SK-N-SH (cell line): ENCODE measurements around the gene NFIX. TPM values are rescaled to one million over a fixed set of nuclear protein-coding genes. Genes with fewer than 3 reads are reported as not detected.

Experiments
- CTCF ChIA-PET: fragments of 300-600, 350-600 bp; formaldehyde crosslinking; extraction: SDS; loops from one replicate; lab custom pipeline; 2021; lab: Yijun Ruan, JAX
- POLR2A ChIA-PET: fragments of 350-600 bp; sonication (Branson Sonifier 250); formaldehyde crosslinking; extraction: SDS; loops from one replicate; lab custom pipeline; 2020; ENCODE audit warnings: antibody characterized with exemption, inconsistent platforms; lab: Yijun Ruan, JAX
- DNase-seq: peaks from one replicate; pipeline ENCODE4 v3.0.0; 2012
- H2AFZ ChIP-seq: fragments of 200-600 bp; sonication (generic); 2 replicates; pipeline ENCODE4 v1.8.1; 2016; ENCODE audit warnings: antibody characterized with exemption, mild to moderate bottlenecking, low read depth
- H3F3A ChIP-seq: fragments of 200-600 bp; sonication (generic); replicated peaks from 2 replicates; pipeline ENCODE3; 2016; ENCODE audit warnings: antibody characterized with exemption, mild to moderate bottlenecking; ENCODE audit not compliant: insufficient read depth
- H3K27ac ChIP-seq, 2 experiments: fragments of 200-500 bp in 1 of 2; fragments of 200-600 bp in 1 of 2; sonication (Bioruptor generic) in 1 of 2; sonication (generic), shearing (Covaris generic) in 1 of 2; 2 replicates each; pipeline versions ENCODE4 v1.5.1 to v1.6.1; 2014 to 2016; ENCODE audit warnings: low read depth in 2 of 2, inconsistent platforms in 1 of 2, low read length in 1 of 2, mild to moderate bottlenecking in 1 of 2, mixed read lengths in 1 of 2
- H3K27me3 ChIP-seq: fragments of 200-600 bp; sonication (generic), shearing (Covaris generic); 2 replicates; pipeline ENCODE4 v1.6.1; 2016; ENCODE audit warnings: mixed run types; ENCODE audit not compliant: insufficient read depth
- H3K36me3 ChIP-seq, 2 experiments: fragments of 200-500 bp in 1 of 2; fragments of 200-600 bp in 1 of 2; sonication (Bioruptor generic) in 1 of 2; sonication (generic) in 1 of 2; replicated peaks in 1 of 2; 2 replicates each; pipeline versions ENCODE3 to v1.5.1; 2014 to 2016; ENCODE audit warnings: low read length in 1 of 2, mild to moderate bottlenecking in 1 of 2; ENCODE audit not compliant: insufficient read depth in 2 of 2, control insufficient read depth in 1 of 2
- H3K4me1 ChIP-seq, 2 experiments: fragments of 200-500 bp in 1 of 2; fragments of 200-600 bp in 1 of 2; sonication (Bioruptor generic) in 1 of 2; sonication (generic), shearing (Covaris generic) in 1 of 2; 2 replicates each; pipeline versions ENCODE4 v1.5.1 to v1.6.1; 2014 to 2016; ENCODE audit warnings: low read depth in 1 of 2, low read length in 1 of 2, mixed run types in 1 of 2; ENCODE audit not compliant: insufficient read depth in 2 of 2, control insufficient read depth in 1 of 2
- H3K4me2 ChIP-seq: fragments of 200-600 bp; sonication (generic), shearing (Covaris generic); 2 replicates; pipeline ENCODE4 v1.6.1; 2017; ENCODE audit warnings: mixed run types
- H3K4me3 ChIP-seq, 2 experiments: fragments of 200-500 bp in 1 of 2; fragments of 200-600 bp in 1 of 2; sonication (Bioruptor generic) in 1 of 2; sonication (generic), shearing (Covaris generic) in 1 of 2; 2 replicates each; pipeline versions ENCODE4 v1.5.1 to v1.8.1; 2014 to 2016; ENCODE audit warnings: low read depth in 2 of 2, inconsistent platforms in 1 of 2, low read length in 1 of 2, mild to moderate bottlenecking in 1 of 2, mixed read lengths in 1 of 2, moderate library complexity in 1 of 2
- H3K79me2 ChIP-seq: fragments of 200-600 bp; sonication (generic); 2 replicates; pipeline ENCODE4 v1.8.1; 2017; ENCODE audit warnings: mild to moderate bottlenecking; ENCODE audit not compliant: insufficient read depth
- H3K9ac ChIP-seq: fragments of 200-600 bp; sonication (generic); 2 replicates; pipeline ENCODE4 v1.6.1; 2017; ENCODE audit warnings: mixed run types
- H3K9me2 ChIP-seq: fragments of 200-600 bp; sonication (generic); 2 replicates; pipeline ENCODE4 v1.6.1; 2017; ENCODE audit warnings: mixed run types
- H3K9me3 ChIP-seq: fragments of 200-600 bp; sonication (generic); 2 replicates; pipeline ENCODE4 v1.6.1; 2017; ENCODE audit warnings: mixed run types, mild to moderate bottlenecking, moderate library complexity
- H4K20me1 ChIP-seq: fragments of 200-600 bp; sonication (generic); 2 replicates; pipeline ENCODE4 v1.6.1; 2017; ENCODE audit warnings: mild to moderate bottlenecking, mixed run types; ENCODE audit not compliant: insufficient read depth
- ELF1 ChIP-seq: IDR thresholded peaks from 2 replicates; pipeline ENCODE4 v1.4.0; 2012
- EP300 ChIP-seq, 2 experiments: IDR thresholded peaks; 2 replicates each; pipeline versions ENCODE4 v1.4.0 to v1.6.1; 2012; ENCODE audit warnings: borderline replicate concordance in 1 of 2, low read depth in 1 of 2, low read length in 1 of 2
- FOSL2 ChIP-seq: IDR thresholded peaks from 2 replicates; pipeline ENCODE4 v1.4.0; 2012; ENCODE audit warnings: low read depth, mild to moderate bottlenecking, moderate library complexity, borderline replicate concordance
- FOXM1 ChIP-seq: IDR thresholded peaks from 2 replicates; pipeline ENCODE4 v1.4.0; 2012; ENCODE audit warnings: low read depth, mild to moderate bottlenecking
- MEF2A ChIP-seq: IDR thresholded peaks from 2 replicates; pipeline ENCODE4 v1.4.0; 2012; ENCODE audit warnings: low read depth, borderline replicate concordance
- MXI1 ChIP-seq: IDR thresholded peaks from 2 replicates; pipeline ENCODE4 v1.6.1; 2012; ENCODE audit warnings: mild to moderate bottlenecking, low read depth, low read length, improper control_type of control experiment
- POLR2AphosphoS5 ChIP-seq: IDR thresholded peaks from 2 replicates; pipeline ENCODE4 v1.6.1; 2012; ENCODE audit warnings: low read depth, low read length
- RAD21 ChIP-seq: IDR thresholded peaks from 2 replicates; pipeline ENCODE4 v1.6.1; 2012; ENCODE audit warnings: mild to moderate bottlenecking, low read length
- RCOR1 ChIP-seq: fragments of 150-350 bp; IDR thresholded peaks from 2 replicates; pipeline ENCODE4 v1.6.1; 2017; ENCODE audit warnings: antibody characterized with exemption, low read length
- REST ChIP-seq: IDR thresholded peaks from 2 replicates; pipeline ENCODE4 v1.6.1; 2012; ENCODE audit warnings: mild to moderate bottlenecking, low read depth, low read length, moderate library complexity
- RXRA ChIP-seq: IDR thresholded peaks from 2 replicates; pipeline ENCODE4 v1.4.0; 2012; ENCODE audit warnings: low read depth, mild to moderate bottlenecking, borderline replicate concordance
- SMC3 ChIP-seq: IDR thresholded peaks from 2 replicates; pipeline ENCODE4 v1.6.1; 2012; ENCODE audit warnings: low read depth, low read length, improper control_type of control experiment
- USF2 ChIP-seq: fragments of 150-350 bp; IDR thresholded peaks from 2 replicates; pipeline ENCODE4 v1.6.1; 2017; ENCODE audit warnings: antibody characterized with exemption, low read length, low read depth, borderline replicate concordance
- YY1 ChIP-seq: IDR thresholded peaks from 2 replicates; pipeline ENCODE4 v1.4.0; 2012; ENCODE audit warnings: low read depth, mild to moderate bottlenecking
- ZBTB33 ChIP-seq: IDR thresholded peaks from 2 replicates; pipeline ENCODE4 v1.4.0; 2012; ENCODE audit warnings: low read depth, borderline replicate concordance
- WGBS: methylation state at CpG from one replicate; pipeline ENCODE4 v1.1.6; 2017; ENCODE audit warnings: low lambda C conversion rate; 5-methylcytosine and 5-hydroxymethylcytosine counted together
- polyA plus RNA-seq, 3 experiments: library from polyadenylated mRNA; depleted of rRNA; stranded (reverse); fragments of >200 nt; gene quantifications; 2 replicates each; pipeline ENCODE4 v1.2.3, GENCODE V29; 2012
- TF ChIP-seq, protein P1 (sequence below): IDR thresholded peaks from 2 replicates; pipeline ENCODE4 v1.4.0; 2012; ENCODE audit warnings: low read depth
- TF ChIP-seq, protein P2 (sequence below): IDR thresholded peaks from 2 replicates; pipeline ENCODE4; 2012

NFIX gene
- polyA plus RNA-seq, 1 of the 3 experiments (the other 2 are of a cell fraction) = 14.8 TPM

DNA sequence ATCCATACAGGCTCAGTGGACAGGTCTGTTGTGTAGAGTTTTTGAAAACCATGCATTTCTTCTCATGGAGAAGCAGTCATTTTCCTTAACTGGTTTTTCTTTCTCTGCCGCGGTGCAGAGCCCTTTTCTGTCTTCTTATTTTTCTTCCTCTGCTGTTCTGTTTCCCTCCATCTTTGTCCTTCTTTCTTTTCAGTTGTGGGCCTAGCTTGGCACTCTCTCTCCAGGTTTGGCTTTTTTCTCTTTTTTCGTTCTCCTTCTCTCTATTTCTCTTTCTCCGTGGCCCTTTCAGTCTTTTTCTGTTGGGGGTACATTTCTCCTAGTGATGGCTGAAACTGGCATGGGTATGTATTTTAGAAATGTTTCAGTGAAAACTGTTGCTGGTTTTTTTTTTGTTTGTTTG, 24.1 kb downstream of the NFIX start:
- no peak overlapping the region for H3K4me3 ChIP-seq
- H3K27ac ChIP-seq = peak overlapping the region; percentile 14 to 86; a peak in 3 of 4 replicates
- peaks cover 27 to 52% of the 10 kb centered on the region in 2 experiments for H3K4me1 ChIP-seq
- DNase-seq = no peak
- no peaks in the 10 kb centered on the region for H3K36me3 ChIP-seq
- H2AFZ ChIP-seq = no peak overlapping the region
- H4K20me1 ChIP-seq = no peaks in the 10 kb centered on the region
- CTCF ChIA-PET = interaction anchor here (2.9 kb wide), 1 partner anchor 42 kb away, joined by 12 read pairs; no protein-coding TSS in a partner anchor
- no peaks in the 10 kb centered on the region for H3K9me2 ChIP-seq
- no peak overlapping the region for H3K9ac ChIP-seq
- TF ChIP-seq YY1 (no peak), REST (no peak), RCOR1 (no peak), EP300 (IDR thresholded peaks at IDR 0.05; ENCODE audit: borderline replicate concordance in 1 of 2, low read depth in 1 of 2, low read length in 1 of 2) (no peak), RXRA (no peak), POLR2AphosphoS5 (no peak), USF2 (no peak)
- TF ChIP-seq, all 33 proteins: peak for 0
- H3K27me3 ChIP-seq = no peaks in the 10 kb centered on the region
- H3K79me2 ChIP-seq = peaks cover 20% of the 10 kb centered on the region
- POLR2A ChIA-PET = no interaction called here
- no peak overlapping the region for H3K4me2 ChIP-seq
- no peaks in the 10 kb centered on the region for H3K9me3 ChIP-seq
- 96% methylated on average over 4 of the region's 4 CpGs for WGBS
- peaks cover 9% of the 10 kb centered on the region for H3F3A ChIP-seq

GRCh38 chr19:13020002-13020414, 24.7 kb downstream of the NFIX start:
- peaks cover 27 to 54% of the 10 kb centered on the region in 2 experiments for H3K4me1 ChIP-seq
- H3K9me2 ChIP-seq = no peaks in the 10 kb centered on the region
- no peak overlapping the region for H2AFZ ChIP-seq
- ChIA-PET POLR2A (no interaction called here), CTCF (interaction anchor here (1.4 to 4.7 kb wide), 4 partner anchors 10 to 43 kb away, joined by 5 to 43 read pairs (median 12); no protein-coding TSS in a partner anchor)
- peaks cover 27% of the 10 kb centered on the region for H3K79me2 ChIP-seq
- no peaks in the 10 kb centered on the region for H3K27me3 ChIP-seq
- no peak overlapping the region for H3K9ac ChIP-seq
- peak overlapping the region in 1 of 2 experiments; percentile 19; a peak in 1 of 4 replicates for H3K27ac ChIP-seq
- no peak overlapping the region for H3K4me3 ChIP-seq
- no peaks in the 10 kb centered on the region for H3K9me3 ChIP-seq
- H4K20me1 ChIP-seq = no peaks in the 10 kb centered on the region
- WGBS = 95% methylated on average over 7 of the region's 7 CpGs
- no peaks in the 10 kb centered on the region for H3K36me3 ChIP-seq
- no peak for DNase-seq
- peak overlapping the region; percentile 20; the same call in 1 of the 2 replicates for H3K4me2 ChIP-seq
- peaks cover 9% of the 10 kb centered on the region for H3F3A ChIP-seq
- TF ChIP-seq, protein P1, sequence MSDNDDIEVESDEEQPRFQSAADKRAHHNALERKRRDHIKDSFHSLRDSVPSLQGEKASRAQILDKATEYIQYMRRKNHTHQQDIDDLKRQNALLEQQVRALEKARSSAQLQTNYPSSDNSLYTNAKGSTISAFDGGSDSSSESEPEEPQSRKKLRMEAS = no peak
- TF ChIP-seq ZBTB33 (no peak), MXI1 (no peak), RAD21 (no peak), MEF2A (no peak), USF2 (no peak), RCOR1 (no peak), ELF1 (no peak), FOSL2 (no peak), SMC3 (no peak), FOXM1 (no peak)
- TF ChIP-seq, protein P2, sequence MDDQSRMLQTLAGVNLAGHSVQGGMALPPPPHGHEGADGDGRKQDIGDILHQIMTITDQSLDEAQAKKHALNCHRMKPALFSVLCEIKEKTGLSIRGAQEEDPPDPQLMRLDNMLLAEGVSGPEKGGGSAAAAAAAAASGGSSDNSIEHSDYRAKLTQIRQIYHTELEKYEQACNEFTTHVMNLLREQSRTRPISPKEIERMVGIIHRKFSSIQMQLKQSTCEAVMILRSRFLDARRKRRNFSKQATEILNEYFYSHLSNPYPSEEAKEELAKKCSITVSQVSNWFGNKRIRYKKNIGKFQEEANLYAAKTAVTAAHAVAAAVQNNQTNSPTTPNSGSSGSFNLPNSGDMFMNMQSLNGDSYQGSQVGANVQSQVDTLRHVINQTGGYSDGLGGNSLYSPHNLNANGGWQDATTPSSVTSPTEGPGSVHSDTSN = no peak
